ENCODE results near the gene SUGCT.

DNA sequence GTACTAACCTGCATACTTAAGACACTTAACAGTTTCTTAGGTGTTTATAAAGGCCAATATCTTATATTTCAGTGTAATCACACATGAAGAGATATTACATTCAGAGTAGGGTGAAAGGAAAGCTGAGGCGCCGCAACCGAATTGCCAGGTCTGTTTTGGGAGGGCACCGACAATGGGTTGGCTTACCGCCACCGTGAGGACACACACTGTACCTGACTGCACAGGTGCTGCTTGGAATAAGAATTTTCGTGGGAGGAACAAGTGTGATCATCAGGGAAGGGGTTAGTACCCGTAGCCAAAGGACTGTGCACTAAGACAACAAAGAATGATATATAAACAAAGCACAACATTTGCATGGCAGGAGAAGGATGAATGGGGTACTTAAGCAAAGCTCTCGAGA, 591.8 kb downstream of the SUGCT start:
- TF ChIP-seq POLR2AphosphoS5 (IDR thresholded peaks at IDR 0.05), result no peak
- TF ChIP-seq, protein P1, sequence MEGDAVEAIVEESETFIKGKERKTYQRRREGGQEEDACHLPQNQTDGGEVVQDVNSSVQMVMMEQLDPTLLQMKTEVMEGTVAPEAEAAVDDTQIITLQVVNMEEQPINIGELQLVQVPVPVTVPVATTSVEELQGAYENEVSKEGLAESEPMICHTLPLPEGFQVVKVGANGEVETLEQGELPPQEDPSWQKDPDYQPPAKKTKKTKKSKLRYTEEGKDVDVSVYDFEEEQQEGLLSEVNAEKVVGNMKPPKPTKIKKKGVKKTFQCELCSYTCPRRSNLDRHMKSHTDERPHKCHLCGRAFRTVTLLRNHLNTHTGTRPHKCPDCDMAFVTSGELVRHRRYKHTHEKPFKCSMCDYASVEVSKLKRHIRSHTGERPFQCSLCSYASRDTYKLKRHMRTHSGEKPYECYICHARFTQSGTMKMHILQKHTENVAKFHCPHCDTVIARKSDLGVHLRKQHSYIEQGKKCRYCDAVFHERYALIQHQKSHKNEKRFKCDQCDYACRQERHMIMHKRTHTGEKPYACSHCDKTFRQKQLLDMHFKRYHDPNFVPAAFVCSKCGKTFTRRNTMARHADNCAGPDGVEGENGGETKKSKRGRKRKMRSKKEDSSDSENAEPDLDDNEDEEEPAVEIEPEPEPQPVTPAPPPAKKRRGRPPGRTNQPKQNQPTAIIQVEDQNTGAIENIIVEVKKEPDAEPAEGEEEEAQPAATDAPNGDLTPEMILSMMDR (IDR thresholded peaks at IDR 0.05 in 8 of 11, conservative IDR thresholded peaks at IDR 0.05 in 3 of 11), result no peak
